Activated CD8-positive, alpha-beta T cell treated with anti-CD3 and anti-CD28 coated beads for 36 hours (primary cell): ENCODE data around the gene TAS2R20. TPM values are rescaled to one million over a fixed set of nuclear protein-coding genes. Genes with fewer than 3 reads are reported as not detected.

Source experiments
- ATAC-seq: fragments of 200-7000 bp; cut with Tn5 transposase; one replicate; pipeline ENCODE4 v1.10.0; 2021; ENCODE audit warnings: mild to moderate bottlenecking, moderate library complexity
- CTCF ChIA-PET: fragments of 350-600 bp; sonication (Branson Sonifier 250); formaldehyde crosslinking; loops from one replicate; lab custom pipeline; 2021; ENCODE audit warnings: antibody characterized with exemption; lab: Charles Lee
- POLR2A ChIA-PET: fragments of 350-600 bp; sonication (Branson Sonifier 250); formaldehyde crosslinking; loops from one replicate; lab custom pipeline; 2021; ENCODE audit warnings: antibody characterized with exemption; lab: Charles Lee
- DNase-seq: peaks from one replicate; pipeline ENCODE4 v3.0.0-alpha.2; 2020
- H3K27ac Mint-ChIP-seq: one replicate; pipeline ENCODE4 v1.8.0; 2021; ENCODE audit warnings: mild to moderate bottlenecking, mixed read lengths
- H3K27me3 Mint-ChIP-seq: one replicate; pipeline ENCODE4 v1.8.0; 2021; ENCODE audit warnings: mixed read lengths
- H3K36me3 Mint-ChIP-seq: one replicate; pipeline ENCODE4 v1.8.0; 2021; ENCODE audit warnings: low read depth, mixed read lengths
- H3K4me1 Mint-ChIP-seq: one replicate; pipeline ENCODE4 v1.8.0; 2021; ENCODE audit warnings: low read depth, mixed read lengths
- H3K4me3 Mint-ChIP-seq: one replicate; pipeline ENCODE4 v1.8.0; 2021; ENCODE audit warnings: mild to moderate bottlenecking, moderate library complexity, mixed read lengths
- H3K9me3 Mint-ChIP-seq: one replicate; pipeline ENCODE4 v1.8.0; 2021; ENCODE audit warnings: mixed read lengths
- intact Hi-C: fragments of 100-400 bp; cut with micrococcal nuclease; formaldehyde crosslinking; loops from one replicate; pipeline ENCODE4 v1.10.0; 2022
- total RNA-seq, 2 experiments: library from RNA; stranded (reverse); gene quantifications; one replicate each; pipeline ENCODE4 v1.2.3, GENCODE V29; 2021
- TF ChIP-seq, protein P1 (sequence below): fragments of 200-600 bp; IDR thresholded peaks from one replicate; pipeline ENCODE4 v1.8.0; 2022; ENCODE audit warnings: antibody characterized with exemption, mild to moderate bottlenecking

TAS2R20 gene
- total RNA-seq, 2 experiments from 2014 or later, result 0.81 to 1.6 TPM

DNA sequence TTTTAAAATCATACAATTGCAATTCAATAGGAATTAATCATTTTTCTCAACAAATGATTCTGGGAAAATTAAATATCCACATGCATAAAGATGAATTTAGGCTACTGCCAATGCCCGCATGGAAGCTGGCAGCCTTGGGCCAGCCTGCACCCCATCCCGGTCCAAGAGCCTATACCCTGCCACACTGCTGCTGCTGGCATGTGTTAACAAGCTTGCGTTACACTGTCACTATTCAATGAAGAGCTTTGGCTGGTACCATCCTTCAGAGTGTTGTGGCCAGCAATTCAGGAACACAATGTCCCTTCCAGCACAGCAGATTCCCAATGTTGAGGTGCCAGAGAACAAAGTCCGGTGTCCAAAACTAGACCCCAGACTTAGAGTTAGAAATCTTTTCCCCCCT, 45.5 kb downstream of the TAS2R20 start:
- POLR2A ChIA-PET, result no interaction called here
- intact Hi-C loops, result no loop called here

More for the DNA sequence above, 45.5 kb downstream of the TAS2R20 start:
- no peaks in the 10 kb centered on the region for H3K27me3 Mint-ChIP-seq
- peaks cover 15% of the 10 kb centered on the region for H3K9me3 Mint-ChIP-seq
- H3K4me1 Mint-ChIP-seq, result peaks cover 16% of the 10 kb centered on the region
- no peak overlapping the region for H3K4me3 Mint-ChIP-seq
- peaks cover 43% of the 10 kb centered on the region for H3K36me3 Mint-ChIP-seq
- no peak for ATAC-seq
- no peak for DNase-seq
- TF ChIP-seq, protein P1, sequence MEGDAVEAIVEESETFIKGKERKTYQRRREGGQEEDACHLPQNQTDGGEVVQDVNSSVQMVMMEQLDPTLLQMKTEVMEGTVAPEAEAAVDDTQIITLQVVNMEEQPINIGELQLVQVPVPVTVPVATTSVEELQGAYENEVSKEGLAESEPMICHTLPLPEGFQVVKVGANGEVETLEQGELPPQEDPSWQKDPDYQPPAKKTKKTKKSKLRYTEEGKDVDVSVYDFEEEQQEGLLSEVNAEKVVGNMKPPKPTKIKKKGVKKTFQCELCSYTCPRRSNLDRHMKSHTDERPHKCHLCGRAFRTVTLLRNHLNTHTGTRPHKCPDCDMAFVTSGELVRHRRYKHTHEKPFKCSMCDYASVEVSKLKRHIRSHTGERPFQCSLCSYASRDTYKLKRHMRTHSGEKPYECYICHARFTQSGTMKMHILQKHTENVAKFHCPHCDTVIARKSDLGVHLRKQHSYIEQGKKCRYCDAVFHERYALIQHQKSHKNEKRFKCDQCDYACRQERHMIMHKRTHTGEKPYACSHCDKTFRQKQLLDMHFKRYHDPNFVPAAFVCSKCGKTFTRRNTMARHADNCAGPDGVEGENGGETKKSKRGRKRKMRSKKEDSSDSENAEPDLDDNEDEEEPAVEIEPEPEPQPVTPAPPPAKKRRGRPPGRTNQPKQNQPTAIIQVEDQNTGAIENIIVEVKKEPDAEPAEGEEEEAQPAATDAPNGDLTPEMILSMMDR, result no peak
- CTCF ChIA-PET, result interaction anchor here (1.1 kb wide), 1 partner anchor 247 kb away, joined by 3 read pairs; no protein-coding TSS in a partner anchor
- H3K27ac Mint-ChIP-seq, result no peak overlapping the region

Other genes starting within 250 kb of the TAS2R20 start
- not detected for gene TAS2R7, start 195.7 kb downstream of the TAS2R20 start, total RNA-seq
- not detected for gene TAS2R8, start 191.0 kb downstream of the TAS2R20 start, total RNA-seq
- gene TAS2R9, start 188.1 kb downstream of the TAS2R20 start, total RNA-seq, result not detected
- not detected for gene TAS2R10, start 171.9 kb downstream of the TAS2R20 start, total RNA-seq
- gene PRR4, start 148.8 kb downstream of the TAS2R20 start, total RNA-seq, result 1 to 10 TPM in 1 of 2 experiments, under 1 TPM in 1; 0.69 to 3.2 TPM
- 10 to 100 TPM in 1 of 2 experiments, 1 to 10 TPM in 1; 8.1 to 12.0 TPM for gene PRH1, start 114.0 kb downstream of the TAS2R20 start, total RNA-seq
- under 1 TPM; 0.31 to 0.36 TPM for gene TAS2R13, start 88.7 kb downstream of the TAS2R20 start, total RNA-seq
- gene PRH2, start 69.1 kb downstream of the TAS2R20 start, total RNA-seq, result not detected
- 1 to 10 TPM in 1 of 2 experiments, under 1 TPM in 1; 0.97 to 1.0 TPM for gene TAS2R14, start 59.0 kb downstream of the TAS2R20 start, total RNA-seq
- under 1 TPM in 1 of 2 experiments, not detected in 1; 0.63 TPM for gene TAS2R50, start 11.4 kb downstream of the TAS2R20 start, total RNA-seq
- 1 to 10 TPM; 1.4 to 1.5 TPM for gene TAS2R19, start 24.3 kb upstream of the TAS2R20 start, total RNA-seq
- 1 to 10 TPM; 1.2 to 1.5 TPM for gene TAS2R31, start 33.1 kb upstream of the TAS2R20 start, total RNA-seq
- 1 to 10 TPM in 1 of 2 experiments, under 1 TPM in 1; 0.45 to 1.3 TPM for gene TAS2R46, start 64.0 kb upstream of the TAS2R20 start, total RNA-seq
- gene TAS2R43, start 94.0 kb upstream of the TAS2R20 start, total RNA-seq, result under 1 TPM; 0.31 to 0.34 TPM
- gene TAS2R30, start 136.3 kb upstream of the TAS2R20 start, total RNA-seq, result 1 to 10 TPM; 1.4 to 2.3 TPM
- gene SMIM10L1, start 172.9 kb upstream of the TAS2R20 start, total RNA-seq, result 1 to 10 TPM; 7.9 TPM
- gene TAS2R42, start 188.6 kb upstream of the TAS2R20 start, total RNA-seq, result not detected